ENCODE results near the gene DCAF15. TPM values are rescaled to one million over a fixed set of nuclear protein-coding genes. Genes with fewer than 3 reads are reported as not detected.

Gene DCAF15
- total and polyA plus RNA-seq, 8 donors = 7.8 to 50.7 (median 12.3) TPM

DNA sequence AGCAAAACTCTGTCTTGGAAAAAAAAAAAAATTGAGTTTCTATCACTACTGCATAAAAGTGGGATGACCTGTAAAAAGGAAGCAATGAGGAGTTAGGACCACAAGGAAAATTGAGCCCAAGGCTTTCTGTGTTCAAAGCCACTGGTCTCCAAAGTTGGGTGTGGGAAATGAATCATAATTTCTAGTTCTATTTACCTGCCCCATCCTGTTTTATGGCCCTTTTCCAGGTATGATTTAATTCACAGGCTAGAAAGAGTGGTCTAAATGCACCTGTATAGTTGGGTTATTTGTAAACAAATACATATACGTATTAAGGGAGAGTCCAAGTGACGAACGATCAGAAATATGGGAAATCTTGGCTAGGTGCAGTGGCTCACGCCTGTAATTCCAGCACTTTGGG is 5.9 kb upstream of the DCAF15 start:
- Histone ChIP-seq H3K27me3 (no peaks in the 10 kb centered on the region), H3K9me3 (no peaks in the 10 kb centered on the region), H3K36me3 (no peaks in the 10 kb centered on the region), H3K27ac (no peak overlapping the region), H3K4me1 (no peaks in the 10 kb centered on the region), H3K4me3 (no peak overlapping the region)
- 82 to 83% methylated on average over 4 of the region's 4 CpGs for WGBS, 2 donors
- DNase-seq (no peak), ATAC-seq (no peak), FAIRE-seq (no peak)
- intact Hi-C loops (cut with DNase I) = no loop called here
- TF ChIP-seq, protein P1, sequence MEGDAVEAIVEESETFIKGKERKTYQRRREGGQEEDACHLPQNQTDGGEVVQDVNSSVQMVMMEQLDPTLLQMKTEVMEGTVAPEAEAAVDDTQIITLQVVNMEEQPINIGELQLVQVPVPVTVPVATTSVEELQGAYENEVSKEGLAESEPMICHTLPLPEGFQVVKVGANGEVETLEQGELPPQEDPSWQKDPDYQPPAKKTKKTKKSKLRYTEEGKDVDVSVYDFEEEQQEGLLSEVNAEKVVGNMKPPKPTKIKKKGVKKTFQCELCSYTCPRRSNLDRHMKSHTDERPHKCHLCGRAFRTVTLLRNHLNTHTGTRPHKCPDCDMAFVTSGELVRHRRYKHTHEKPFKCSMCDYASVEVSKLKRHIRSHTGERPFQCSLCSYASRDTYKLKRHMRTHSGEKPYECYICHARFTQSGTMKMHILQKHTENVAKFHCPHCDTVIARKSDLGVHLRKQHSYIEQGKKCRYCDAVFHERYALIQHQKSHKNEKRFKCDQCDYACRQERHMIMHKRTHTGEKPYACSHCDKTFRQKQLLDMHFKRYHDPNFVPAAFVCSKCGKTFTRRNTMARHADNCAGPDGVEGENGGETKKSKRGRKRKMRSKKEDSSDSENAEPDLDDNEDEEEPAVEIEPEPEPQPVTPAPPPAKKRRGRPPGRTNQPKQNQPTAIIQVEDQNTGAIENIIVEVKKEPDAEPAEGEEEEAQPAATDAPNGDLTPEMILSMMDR (IDR thresholded peaks at IDR 0.05) = no peak

DNA sequence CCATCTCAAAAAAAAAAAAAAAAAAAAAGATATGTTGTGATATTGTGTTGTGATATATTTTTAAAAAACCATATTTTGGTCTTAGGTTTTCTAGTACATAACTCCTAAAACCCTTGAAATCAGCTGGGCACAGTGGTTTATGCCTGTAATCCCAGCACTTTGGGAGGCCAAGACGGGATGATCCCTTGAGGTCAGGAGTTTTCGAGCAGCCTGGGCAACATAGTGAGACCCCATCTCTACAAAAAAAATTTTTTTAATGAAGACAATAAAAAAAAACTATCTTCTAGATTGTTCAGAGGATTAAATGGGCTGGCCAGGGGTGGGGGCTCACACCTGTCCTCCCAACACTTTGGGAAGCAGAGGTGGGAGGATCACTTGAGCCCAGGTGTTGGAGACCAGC is 1.3 kb upstream of the DCAF15 start:
- intact Hi-C loops (cut with DNase I) = no loop called here
- no peak overlapping the region for H3K27ac ChIP-seq
- no peaks in the 10 kb centered on the region for H3K9me3 ChIP-seq
- peaks cover 2 to 4% (median 3%) of the 10 kb centered on the region in 3 donors for H3K36me3 ChIP-seq
- no peak for ATAC-seq
- WGBS, 2 donors = 83% methylated on average over 2 of the region's 2 CpGs
- no peak overlapping the region for H3K4me3 ChIP-seq
- no peaks in the 10 kb centered on the region for H3K27me3 ChIP-seq
- TF ChIP-seq, protein P1 (IDR thresholded peaks at IDR 0.05) = no peak
- no peak for DNase-seq
- FAIRE-seq = no peak
- peaks cover 6 to 9% (median 8%) of the 10 kb centered on the region in 3 donors for H3K4me1 ChIP-seq

DNA sequence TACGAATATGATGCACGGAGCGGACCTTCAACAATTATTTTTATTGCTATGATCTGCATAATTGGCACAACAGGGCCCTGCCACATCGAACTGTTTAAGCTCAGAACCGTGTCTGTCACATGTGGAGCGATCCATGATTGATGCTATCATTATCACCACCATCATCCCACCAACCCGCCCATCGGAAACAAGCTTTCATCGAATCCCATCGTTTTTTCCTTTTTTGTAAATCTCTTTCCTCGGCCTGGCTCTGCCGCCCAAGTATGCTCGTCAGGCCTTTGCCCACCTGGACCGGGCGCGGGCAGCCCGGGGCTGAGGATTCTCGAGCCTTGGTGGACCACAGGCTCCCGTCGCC is 533 bp upstream of the DCAF15 start:
- H3K27me3 ChIP-seq = no peaks in the 10 kb centered on the region
- DNase-seq (no peak), FAIRE-seq (no peak), ATAC-seq (no peak)
- peaks cover 6 to 9% (median 8%) of the 10 kb centered on the region in 3 donors for H3K4me1 ChIP-seq
- TF ChIP-seq, protein P1 (IDR thresholded peaks at IDR 0.05) = no peak
- peaks cover 5 to 9% (median 8%) of the 10 kb centered on the region in 3 donors for H3K36me3 ChIP-seq
- H3K9me3 ChIP-seq = no peaks in the 10 kb centered on the region
- 9 to 12% methylated on average over 20 of the region's 20 CpGs for WGBS, 2 donors
- H3K4me3 ChIP-seq = peak overlapping the region in 2 of 4 donors; percentile 58 to 76
- intact Hi-C loops (cut with DNase I) = no loop called here
- H3K27ac ChIP-seq = no peak overlapping the region

DNA sequence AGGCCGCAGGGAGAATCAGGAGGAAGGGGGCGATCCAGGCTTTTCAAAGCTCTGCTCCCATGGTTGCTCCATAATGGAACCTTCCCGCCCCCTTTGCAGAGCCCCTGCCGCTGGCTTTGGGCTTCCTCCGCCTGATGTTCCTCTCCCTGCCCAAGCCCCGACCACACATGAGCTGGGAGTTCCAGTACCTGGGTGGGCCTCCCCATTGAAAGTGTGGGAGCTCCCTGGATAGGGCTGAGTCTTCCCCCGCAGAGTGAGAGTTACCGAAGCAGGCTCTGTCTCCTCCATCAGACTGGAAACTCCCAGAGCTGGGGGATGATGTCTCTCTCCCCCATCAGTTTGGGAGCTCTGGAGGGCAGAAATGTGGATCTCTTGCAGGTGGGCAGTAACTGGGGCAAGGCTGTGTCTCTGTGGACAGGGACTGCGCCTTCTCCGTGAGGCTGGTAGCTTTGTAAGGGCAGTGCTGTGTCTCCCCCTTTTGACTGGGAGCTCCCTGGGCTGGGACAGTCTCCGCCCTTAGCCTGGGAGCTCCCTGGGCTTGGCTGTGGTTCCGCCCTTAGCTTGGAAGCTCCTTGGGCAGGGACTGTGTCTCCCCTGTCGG is 722 bp downstream of the DCAF15 start:
- Histone ChIP-seq H3K36me3 (peaks cover 5 to 17% (median 8%) of the 10 kb centered on the region in 3 donors), H3K4me1 (peaks cover 6 to 9% (median 8%) of the 10 kb centered on the region in 3 donors), H3K27me3 (no peaks in the 10 kb centered on the region), H3K9me3 (no peaks in the 10 kb centered on the region), H3K27ac (peak overlapping the region in 1 of 4 donors; percentile 39), H3K4me3 (peak overlapping the region; percentile 46 to 76 (median 59))
- ATAC-seq = peak in 1 of 4 donors; percentile 6
- WGBS, 2 donors = 2 to 8% methylated on average over 11 to 13 of the region's 13 CpGs
- TF ChIP-seq, protein P1 (IDR thresholded peaks at IDR 0.05) = no peak
- DNase-seq = no peak
- intact Hi-C loops (cut with DNase I) = no loop called here
- FAIRE-seq = no peak

DNA sequence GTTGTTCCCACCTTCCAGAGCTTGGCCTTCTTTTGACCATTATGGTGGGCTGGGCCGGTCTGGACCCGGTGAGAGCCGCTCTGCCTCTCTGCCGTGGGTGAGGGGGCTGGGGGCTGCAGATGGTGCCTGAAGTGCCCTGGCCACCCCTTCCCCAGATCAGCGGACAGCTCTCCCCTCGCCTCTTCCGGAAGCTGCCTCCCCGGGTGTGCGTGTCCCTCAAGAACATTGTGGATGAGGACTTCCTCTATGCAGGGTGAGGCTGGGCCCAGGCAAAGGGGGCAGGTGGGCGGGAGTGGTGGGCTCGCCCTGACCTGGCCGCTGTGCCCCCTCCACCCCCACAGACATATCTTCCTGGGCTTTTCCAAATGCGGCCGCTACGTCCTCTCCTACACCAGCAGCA is 1.9 kb downstream of the DCAF15 start:
- Histone ChIP-seq H3K4me3 (no peak overlapping the region), H3K36me3 (peaks cover 5 to 19% (median 8%) of the 10 kb centered on the region in 3 donors), H3K27ac (no peak overlapping the region), H3K9me3 (no peaks in the 10 kb centered on the region), H3K4me1 (peaks cover 6 to 9% (median 8%) of the 10 kb centered on the region in 3 donors), H3K27me3 (no peaks in the 10 kb centered on the region)
- FAIRE-seq (no peak), DNase-seq (no peak), ATAC-seq (no peak)
- 88 to 94% methylated on average over 15 of the region's 15 CpGs for WGBS, 2 donors
- intact Hi-C loops (cut with DNase I) = no loop called here
- TF ChIP-seq, protein P1 (IDR thresholded peaks at IDR 0.05) = no peak

Data from pancreas (tissue), 10 donors.